ENCODE results near the gene BRF1.

Gene BRF1

GRCh38 chr14:105209091-105209490, 91.7 kb downstream of the BRF1 start:
- no peak for DNase-seq (ENCODE audit: low read depth)

- DNase-seq (ENCODE audit: low read depth), result no peak
Observed at GRCh38 chr14:105208738-105209075, 92.1 kb downstream of the BRF1 start.

GRCh38 chr14:105207996-105208737, 92.6 kb downstream of the BRF1 start:
- no peak for DNase-seq (ENCODE audit: low read depth)

- no peak for DNase-seq (ENCODE audit: low read depth)
Observed at GRCh38 chr14:105207460-105207901, 93.3 kb downstream of the BRF1 start.

- no peak for DNase-seq (ENCODE audit: low read depth)
Observed at GRCh38 chr14:105206873-105207272, 93.9 kb downstream of the BRF1 start.

GRCh38 chr14:105205673-105206208, 95.1 kb downstream of the BRF1 start:
- no peak for DNase-seq (ENCODE audit: low read depth)

GRCh38 chr14:105204931-105205672, 95.7 kb downstream of the BRF1 start:
- DNase-seq (ENCODE audit: low read depth), result no peak

- no peak for DNase-seq (ENCODE audit: low read depth)
Observed at GRCh38 chr14:105204206-105204930, 96.4 kb downstream of the BRF1 start.

GRCh38 chr14:105203701-105204100, 97.1 kb downstream of the BRF1 start:
- DNase-seq (ENCODE audit: low read depth), result no peak

- DNase-seq (ENCODE audit: low read depth), result no peak
Observed at GRCh38 chr14:105203057-105203531, 97.7 kb downstream of the BRF1 start.

GRCh38 chr14:105201925-105202513, 98.8 kb downstream of the BRF1 start:
- no peak for DNase-seq (ENCODE audit: low read depth)

- no peak for DNase-seq (ENCODE audit: low read depth)
Observed at GRCh38 chr14:105201156-105201924, 99.5 kb downstream of the BRF1 start.

- DNase-seq (ENCODE audit: low read depth), result no peak
Observed at GRCh38 chr14:105200641-105201040, 100.2 kb downstream of the BRF1 start.

- no peak for DNase-seq (ENCODE audit: low read depth)
Observed at GRCh38 chr14:105200074-105200473, 100.7 kb downstream of the BRF1 start.

- DNase-seq (ENCODE audit: low read depth), result no peak
Observed at GRCh38 chr14:105199093-105199492, 101.7 kb downstream of the BRF1 start.

GRCh38 chr14:105198588-105198987, 102.2 kb downstream of the BRF1 start:
- no peak for DNase-seq (ENCODE audit: low read depth)

- DNase-seq (ENCODE audit: low read depth), result no peak
Observed at GRCh38 chr14:105197211-105197641, 103.6 kb downstream of the BRF1 start.

- no peak for DNase-seq (ENCODE audit: low read depth)
Observed at GRCh38 chr14:105196265-105196960, 104.4 kb downstream of the BRF1 start.

- DNase-seq (ENCODE audit: low read depth), result no peak
Observed at GRCh38 chr14:105195522-105196264, 105.1 kb downstream of the BRF1 start.

- no peak for DNase-seq (ENCODE audit: low read depth)
Observed at GRCh38 chr14:105195051-105195450, 105.8 kb downstream of the BRF1 start.

Data from non-pigmented ciliary epithelial cell (primary cell).